A673 (cell line): ENCODE data around the gene MEGF11. TPM values are rescaled to one million over a fixed set of nuclear protein-coding genes. Genes with fewer than 3 reads are reported as not detected.

Experiments used
- BruUV-seq: library from RNA; stranded (reverse); fragments of 400-500 nt; replicated peaks from 2 replicates; lab custom pipeline; 2021; lab: Mats Ljungman, UMichigan
- CTCF ChIA-PET: fragments of 300-600 bp; sonication (Branson Sonifier 250); formaldehyde crosslinking; loops from one replicate; lab custom pipeline; 2022; ENCODE audit warnings: antibody characterized with exemption; lab: Charles Lee
- POLR2A ChIA-PET: fragments of 300-600 bp; sonication (Branson Sonifier 250); formaldehyde crosslinking; loops from one replicate; lab custom pipeline; 2022; ENCODE audit warnings: antibody characterized with exemption; ENCODE audit not compliant: low non-redundant PET; lab: Charles Lee
- DNase-seq: peaks from one replicate; pipeline ENCODE4 v3.0.0-alpha.2; 2015; ENCODE audit warnings: low spot score
- H3K27ac ChIP-seq: fragments of 200-600 bp; sonication (generic); 2 replicates; pipeline ENCODE4 v1.5.1; 2016; ENCODE audit warnings: mixed run types, low read depth, mild to moderate bottlenecking, mixed read lengths, antibody characterized with exemption, low read length; ENCODE audit not compliant: poor library complexity, severe bottlenecking
- H3K27me3 ChIP-seq: fragments of 200-600 bp; sonication (generic); replicated peaks from 2 replicates; pipeline ENCODE4 v1.6.1; 2017; ENCODE audit warnings: mixed run types, low read depth, mild to moderate bottlenecking, mixed read lengths, antibody characterized with exemption, low read length; ENCODE audit not compliant: insufficient read depth, poor library complexity
- H3K36me3 ChIP-seq: fragments of 200-600 bp; sonication (generic); 2 replicates; pipeline ENCODE4 v1.6.1; 2016; ENCODE audit warnings: mixed run types, mild to moderate bottlenecking, mixed read lengths, antibody characterized with exemption, low read length; ENCODE audit not compliant: insufficient read depth, poor library complexity, severe bottlenecking
- H3K4me1 ChIP-seq: fragments of 200-600 bp; sonication (generic); 2 replicates; pipeline ENCODE4 v1.6.1; 2017; ENCODE audit warnings: mixed run types, mild to moderate bottlenecking, mixed read lengths, antibody characterized with exemption, low read length; ENCODE audit not compliant: insufficient read depth, poor library complexity, severe bottlenecking
- H3K4me3 ChIP-seq: fragments of 200-600 bp; sonication (generic); 2 replicates; pipeline ENCODE4 v1.5.1; 2016; ENCODE audit warnings: low read depth, mixed run types, mild to moderate bottlenecking, mixed read lengths, low read length; ENCODE audit not compliant: poor library complexity, severe bottlenecking
- H3K9me3 ChIP-seq: fragments of 200-600 bp; sonication (generic); 2 replicates; pipeline ENCODE4 v1.6.1; 2016; ENCODE audit warnings: mixed run types, low read depth, mild to moderate bottlenecking, mixed read lengths, antibody characterized with exemption, low read length; ENCODE audit not compliant: poor library complexity, severe bottlenecking
- EZH2 ChIP-seq: fragments of 200-600 bp; sonication (generic); IDR thresholded peaks from 2 replicates; pipeline ENCODE4 v1.6.1; 2017; ENCODE audit warnings: borderline replicate concordance, low read depth, mild to moderate bottlenecking, mixed read lengths, antibody characterized with exemption, low read length; ENCODE audit not compliant: poor library complexity, severe bottlenecking
- intact Hi-C: fragments of 100-400 bp; cut with micrococcal nuclease; formaldehyde crosslinking; loops from one replicate; pipeline ENCODE4 v1.10.0; 2022; ENCODE audit not compliant: unreplicated experiment
- total RNA-seq: library from RNA; stranded (reverse); gene quantifications from 2 replicates; pipeline ENCODE4 v1.2.3, GENCODE V29; 2021
- TF ChIP-seq, protein P1 (sequence below): fragments of 300-800, 200-600 bp; sonication (generic); conservative IDR thresholded peaks from 2 replicates; pipeline ENCODE4 v1.5.1; 2017; ENCODE audit warnings: low read depth, mild to moderate bottlenecking, antibody characterized with exemption, low read length, moderate library complexity, mixed read lengths

Gene MEGF11
- total RNA-seq, 1 experiment from 2014 or later = 0.43 TPM

DNA sequence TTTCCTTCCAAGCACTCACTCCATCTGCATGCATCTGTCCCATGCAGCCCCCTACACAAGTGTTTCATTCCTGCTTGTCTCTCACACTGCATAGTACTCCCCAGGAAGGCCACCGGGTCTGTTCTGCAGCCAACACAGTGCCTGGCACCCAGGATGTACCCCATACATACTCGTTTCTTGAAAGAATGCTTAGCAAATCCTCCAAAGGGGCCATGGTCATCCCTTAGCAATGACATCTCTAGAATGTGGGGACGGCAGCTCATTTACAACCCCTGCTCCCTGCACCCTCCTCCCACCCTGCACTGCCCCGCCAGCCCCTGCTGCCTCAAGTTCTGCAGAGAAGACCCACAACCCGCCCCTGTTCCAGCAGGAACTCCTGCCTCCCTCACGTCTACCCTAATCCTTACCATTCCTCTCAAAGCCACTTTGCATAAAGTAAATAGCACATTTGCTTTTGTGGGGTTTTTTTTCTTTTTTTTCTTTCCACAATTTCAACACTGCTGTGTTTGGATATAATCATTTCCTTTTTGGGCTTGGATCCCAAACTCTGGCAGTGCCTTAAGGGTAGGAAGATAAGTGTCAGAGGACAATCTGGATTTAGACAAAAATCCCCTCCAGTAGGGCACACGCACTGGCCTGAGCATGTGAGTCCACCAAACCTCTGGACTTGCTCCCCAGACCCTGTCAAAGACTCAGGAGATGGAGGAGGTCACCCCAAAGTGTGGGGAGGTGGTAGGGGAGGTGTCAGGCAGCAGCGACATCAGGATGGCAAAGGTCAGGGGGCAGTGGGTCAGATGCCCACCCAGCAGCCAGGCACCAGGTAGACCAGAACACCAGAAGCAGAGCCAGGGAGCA lies 68.4 kb downstream of the MEGF11 start:
- no peak for DNase-seq
- Histone ChIP-seq H3K4me1 (no peaks in the 10 kb centered on the region), H3K36me3 (no peaks in the 10 kb centered on the region), H3K27me3 (peaks cover 61% of the 10 kb centered on the region), H3K4me3 (no peak overlapping the region), H3K27ac (no peak overlapping the region), H3K9me3 (no peaks in the 10 kb centered on the region)
- no peak for TF ChIP-seq EZH2
- TF ChIP-seq, protein P1, sequence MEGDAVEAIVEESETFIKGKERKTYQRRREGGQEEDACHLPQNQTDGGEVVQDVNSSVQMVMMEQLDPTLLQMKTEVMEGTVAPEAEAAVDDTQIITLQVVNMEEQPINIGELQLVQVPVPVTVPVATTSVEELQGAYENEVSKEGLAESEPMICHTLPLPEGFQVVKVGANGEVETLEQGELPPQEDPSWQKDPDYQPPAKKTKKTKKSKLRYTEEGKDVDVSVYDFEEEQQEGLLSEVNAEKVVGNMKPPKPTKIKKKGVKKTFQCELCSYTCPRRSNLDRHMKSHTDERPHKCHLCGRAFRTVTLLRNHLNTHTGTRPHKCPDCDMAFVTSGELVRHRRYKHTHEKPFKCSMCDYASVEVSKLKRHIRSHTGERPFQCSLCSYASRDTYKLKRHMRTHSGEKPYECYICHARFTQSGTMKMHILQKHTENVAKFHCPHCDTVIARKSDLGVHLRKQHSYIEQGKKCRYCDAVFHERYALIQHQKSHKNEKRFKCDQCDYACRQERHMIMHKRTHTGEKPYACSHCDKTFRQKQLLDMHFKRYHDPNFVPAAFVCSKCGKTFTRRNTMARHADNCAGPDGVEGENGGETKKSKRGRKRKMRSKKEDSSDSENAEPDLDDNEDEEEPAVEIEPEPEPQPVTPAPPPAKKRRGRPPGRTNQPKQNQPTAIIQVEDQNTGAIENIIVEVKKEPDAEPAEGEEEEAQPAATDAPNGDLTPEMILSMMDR = no peak
- ChIA-PET CTCF (no interaction called here), POLR2A (no interaction called here)
- BruUV-seq = no TSS peak
- intact Hi-C loops = no loop called here

DNA sequence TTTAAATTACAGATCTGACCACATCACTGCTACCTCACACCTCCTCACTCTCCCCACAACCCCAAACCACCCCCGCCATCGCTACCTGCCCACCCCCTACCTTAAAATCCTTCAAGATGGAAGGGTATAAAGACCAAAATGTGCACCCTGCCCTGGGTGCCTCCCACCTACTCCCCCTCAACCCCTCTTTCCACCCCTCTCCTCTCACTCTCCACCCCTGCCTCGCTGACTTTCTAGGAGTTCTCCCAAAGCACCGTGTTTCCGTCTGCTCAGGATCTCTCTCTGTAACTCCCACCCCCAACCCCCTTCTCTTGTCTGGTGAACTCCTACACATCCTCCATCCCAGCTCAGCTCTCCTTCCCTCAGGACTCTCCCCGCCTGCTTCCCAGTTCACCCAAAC lies 69.1 kb downstream of the MEGF11 start:
- no peak for TF ChIP-seq EZH2
- TF ChIP-seq, protein P1 = no peak
- DNase-seq = no peak
- POLR2A ChIA-PET = no interaction called here
- Histone ChIP-seq H3K9me3 (no peaks in the 10 kb centered on the region), H3K4me1 (no peaks in the 10 kb centered on the region), H3K36me3 (no peaks in the 10 kb centered on the region), H3K27ac (no peak overlapping the region), H3K27me3 (peaks cover 63% of the 10 kb centered on the region), H3K4me3 (no peak overlapping the region)
- CTCF ChIA-PET = no interaction called here
- BruUV-seq = no TSS peak
- intact Hi-C loops = no loop called here

DNA sequence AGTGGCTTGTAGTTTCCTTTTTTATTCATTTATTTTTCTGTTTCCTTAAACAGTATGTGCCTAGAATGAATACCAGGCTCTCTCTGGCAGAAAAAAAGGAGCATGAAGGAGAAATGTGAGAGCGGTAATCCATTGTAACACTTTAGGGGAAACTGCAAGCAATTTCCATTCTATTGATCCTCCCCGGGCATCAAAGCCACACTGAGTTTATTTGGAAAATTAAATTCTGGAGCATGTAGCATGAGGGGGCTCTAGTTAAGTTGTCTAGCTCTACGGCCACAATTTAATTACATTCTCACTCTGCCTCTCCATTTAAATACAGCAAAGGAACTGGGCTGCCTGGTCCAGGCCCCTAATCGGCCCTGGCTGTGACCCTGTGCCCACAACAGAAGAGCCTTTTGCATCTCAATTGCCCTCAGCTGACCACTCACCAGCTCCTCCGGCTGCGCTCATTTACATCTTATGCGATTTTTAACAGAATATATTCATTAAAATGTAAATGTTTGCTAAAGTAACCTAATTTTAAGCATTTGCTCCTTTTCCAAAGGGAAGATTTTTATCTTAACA lies 72.9 kb downstream of the MEGF11 start:
- no peak overlapping the region for H3K4me3 ChIP-seq
- TF ChIP-seq EZH2 = no peak
- TF ChIP-seq, protein P1 = no peak
- H3K27me3 ChIP-seq = peaks cover 89% of the 10 kb centered on the region
- ChIA-PET POLR2A (no interaction called here), CTCF (no interaction called here)
- H3K27ac ChIP-seq = no peak overlapping the region
- no TSS peak for BruUV-seq
- H3K9me3 ChIP-seq = no peaks in the 10 kb centered on the region
- no peaks in the 10 kb centered on the region for H3K4me1 ChIP-seq
- no peaks in the 10 kb centered on the region for H3K36me3 ChIP-seq
- DNase-seq = no peak
- intact Hi-C loops = no loop called here
